ENCODE measurements around the gene SEZ6.

- TF ChIP-seq, protein P1, sequence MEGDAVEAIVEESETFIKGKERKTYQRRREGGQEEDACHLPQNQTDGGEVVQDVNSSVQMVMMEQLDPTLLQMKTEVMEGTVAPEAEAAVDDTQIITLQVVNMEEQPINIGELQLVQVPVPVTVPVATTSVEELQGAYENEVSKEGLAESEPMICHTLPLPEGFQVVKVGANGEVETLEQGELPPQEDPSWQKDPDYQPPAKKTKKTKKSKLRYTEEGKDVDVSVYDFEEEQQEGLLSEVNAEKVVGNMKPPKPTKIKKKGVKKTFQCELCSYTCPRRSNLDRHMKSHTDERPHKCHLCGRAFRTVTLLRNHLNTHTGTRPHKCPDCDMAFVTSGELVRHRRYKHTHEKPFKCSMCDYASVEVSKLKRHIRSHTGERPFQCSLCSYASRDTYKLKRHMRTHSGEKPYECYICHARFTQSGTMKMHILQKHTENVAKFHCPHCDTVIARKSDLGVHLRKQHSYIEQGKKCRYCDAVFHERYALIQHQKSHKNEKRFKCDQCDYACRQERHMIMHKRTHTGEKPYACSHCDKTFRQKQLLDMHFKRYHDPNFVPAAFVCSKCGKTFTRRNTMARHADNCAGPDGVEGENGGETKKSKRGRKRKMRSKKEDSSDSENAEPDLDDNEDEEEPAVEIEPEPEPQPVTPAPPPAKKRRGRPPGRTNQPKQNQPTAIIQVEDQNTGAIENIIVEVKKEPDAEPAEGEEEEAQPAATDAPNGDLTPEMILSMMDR (IDR thresholded peaks at IDR 0.05) = no peak
- TF ChIP-seq POLR2A (IDR thresholded peaks at IDR 0.05) = no peak
These were observed 2.8 kb upstream of the SEZ6 start for GRCh38 chr17:29008591-29008990.
